Measurements from ENCODE around the gene C11orf21.
A peak's percentile ranks its signal among the peaks of the same experiment; 100 is the strongest.

C11orf21 gene

DNA sequence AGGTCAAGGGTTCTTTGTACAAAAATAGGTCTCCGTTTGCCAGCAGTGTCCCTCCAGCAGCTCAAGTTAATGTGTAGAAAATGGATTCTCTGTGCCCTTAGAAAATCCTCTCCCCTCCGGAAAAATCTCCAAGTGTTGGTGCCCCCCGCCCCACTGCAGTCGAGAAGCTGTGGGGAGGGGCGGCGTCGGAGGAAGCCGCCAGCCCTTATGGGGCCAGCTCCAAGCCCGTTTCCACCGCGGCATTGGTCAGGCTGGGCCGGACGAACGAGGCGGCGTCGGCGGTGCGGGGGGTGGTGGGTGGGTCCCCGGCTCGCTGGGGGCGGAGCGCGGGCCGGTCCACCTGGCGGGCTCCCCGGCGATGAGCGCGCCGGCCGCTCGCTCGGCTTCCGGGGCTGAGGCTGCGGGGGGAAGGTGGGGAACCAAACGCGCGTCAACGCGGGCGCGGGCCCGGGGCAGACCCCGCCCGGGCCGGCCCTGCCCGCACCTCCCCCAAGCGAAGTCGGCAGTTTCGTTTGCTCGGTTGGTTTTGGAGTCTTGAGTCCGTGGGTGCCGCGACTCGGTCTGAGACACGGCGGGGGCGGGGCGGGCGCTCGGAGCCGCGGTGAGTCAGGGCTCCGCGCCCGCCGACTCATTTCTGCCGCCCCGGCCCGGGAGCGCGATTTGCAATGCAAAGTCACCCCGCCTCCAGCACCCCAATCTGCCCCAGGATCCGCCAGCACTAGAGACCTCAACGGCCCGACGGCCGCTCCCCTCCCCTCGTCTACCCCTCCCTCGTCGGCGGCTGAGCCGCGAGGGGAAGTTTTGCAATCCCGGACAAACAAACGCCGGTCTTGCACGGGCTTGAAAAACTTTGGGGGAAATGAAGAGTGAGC lies 32.8 kb downstream of the C11orf21 start:
- H3K27ac Mint-ChIP-seq (ENCODE audit: low read depth) = no peak overlapping the region

DNA sequence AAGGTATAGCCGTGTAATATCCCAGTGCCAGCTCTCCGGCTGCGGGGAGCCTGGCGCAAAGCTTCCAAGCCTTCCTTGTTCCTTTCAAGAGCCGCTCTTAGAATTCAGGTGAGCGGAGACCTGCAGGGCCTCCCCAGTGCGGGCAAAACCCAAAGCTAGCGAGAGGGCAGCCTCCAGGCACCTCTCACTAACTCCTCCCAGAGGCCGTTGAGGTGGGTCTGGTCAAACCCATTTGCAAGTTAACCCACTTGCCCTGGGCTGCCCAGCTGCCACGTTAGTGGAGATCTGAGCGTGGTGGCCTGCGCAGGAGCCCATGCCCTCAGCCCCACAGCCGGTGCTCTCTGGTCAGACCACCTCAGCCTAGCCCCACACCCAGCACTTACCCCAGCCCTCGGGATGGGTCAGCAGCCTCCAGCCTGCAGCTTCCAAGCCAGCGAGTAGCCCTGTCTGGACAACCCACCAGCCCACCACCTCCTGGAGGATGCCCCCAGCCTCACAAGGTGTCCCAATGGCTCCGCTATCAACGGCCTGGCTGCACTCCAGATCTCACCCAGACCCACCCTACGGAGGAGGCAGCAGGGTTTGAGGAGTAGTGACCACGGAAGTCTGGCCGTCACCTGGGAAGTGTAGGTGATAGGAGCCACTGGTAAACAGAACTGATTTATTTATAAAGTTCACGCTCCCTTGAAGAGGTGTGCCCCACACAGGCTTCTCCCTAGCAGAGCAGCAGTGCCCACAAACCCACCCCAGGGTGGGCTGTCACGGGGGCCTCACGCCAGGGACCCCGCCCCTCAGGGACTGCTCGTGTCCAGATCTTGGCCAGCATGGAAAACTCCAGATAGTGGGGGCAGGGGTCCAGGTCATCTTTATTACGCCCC lies 33.6 kb downstream of the C11orf21 start:
- Mint-ChIP-seq H3K27ac (ENCODE audit: low read depth) (no peak overlapping the region), H3K27me3 (peaks cover 20% of the 10 kb centered on the region), H3K9me3 (no peaks in the 10 kb centered on the region), H3K36me3 (ENCODE audit: insufficient read depth) (peaks cover 4% of the 10 kb centered on the region), H3K4me3 (peak overlapping the region; percentile 67), H3K4me1 (peaks cover 25% of the 10 kb centered on the region)
- no peak for ATAC-seq (replicated peaks; ENCODE audit: extremely low read depth, poor library complexity, severe bottlenecking)
- no peak for DNase-seq (ENCODE audit: low spot score in 2 of 2)

More for the DNA sequence above, 32.8 kb downstream of the C11orf21 start:
- H3K9me3 Mint-ChIP-seq = no peaks in the 10 kb centered on the region
- peaks cover 28% of the 10 kb centered on the region for H3K27me3 Mint-ChIP-seq
- H3K36me3 Mint-ChIP-seq (ENCODE audit: insufficient read depth) = peaks cover 4% of the 10 kb centered on the region
- peak overlapping the region; percentile 67 for H3K4me3 Mint-ChIP-seq
- DNase-seq (ENCODE audit: low spot score in 2 of 2) (no peak), ATAC-seq (replicated peaks; ENCODE audit: extremely low read depth, poor library complexity, severe bottlenecking) (peak; percentile 29)
- H3K4me1 Mint-ChIP-seq = peaks cover 25% of the 10 kb centered on the region

DNA sequence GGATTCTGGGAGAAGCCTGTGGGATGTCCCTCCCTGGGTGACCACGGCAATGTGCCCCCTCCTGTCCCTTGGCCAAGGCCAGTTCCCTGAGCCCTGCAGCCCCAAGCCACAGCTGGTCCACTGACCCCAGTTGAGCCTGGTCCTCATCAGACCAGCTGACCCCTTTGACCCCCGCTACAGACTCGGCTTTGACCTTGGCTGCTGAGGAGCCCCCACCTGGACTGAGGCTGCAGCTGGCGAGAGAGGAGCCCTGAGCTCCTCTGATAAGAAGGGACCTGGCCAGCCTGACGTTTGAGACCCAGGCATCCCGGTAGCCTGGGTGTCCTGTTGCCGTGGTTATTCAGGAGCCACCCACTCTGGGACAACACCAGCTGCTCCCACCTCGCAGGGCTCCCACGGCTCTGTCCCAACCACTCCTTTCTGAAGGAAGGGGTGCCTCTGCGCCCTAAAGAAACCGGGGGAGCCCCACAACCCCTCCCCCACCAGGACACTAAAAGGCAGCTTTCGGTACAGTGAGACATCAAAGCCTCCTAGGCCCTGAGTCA lies 34.3 kb downstream of the C11orf21 start:
- H3K27me3 Mint-ChIP-seq = peaks cover 13% of the 10 kb centered on the region
- H3K27ac Mint-ChIP-seq (ENCODE audit: low read depth) = no peak overlapping the region
- no peaks in the 10 kb centered on the region for H3K9me3 Mint-ChIP-seq
- H3K36me3 Mint-ChIP-seq (ENCODE audit: insufficient read depth) = peaks cover 4% of the 10 kb centered on the region
- peak overlapping the region; percentile 67 for H3K4me3 Mint-ChIP-seq
- H3K4me1 Mint-ChIP-seq = peaks cover 25% of the 10 kb centered on the region
- ATAC-seq (replicated peaks; ENCODE audit: extremely low read depth, poor library complexity, severe bottlenecking) = no peak
- DNase-seq (ENCODE audit: low spot score in 2 of 2) = no peak

- peak overlapping the region; percentile 60 for H3K4me3 Mint-ChIP-seq
- H3K9me3 Mint-ChIP-seq = no peaks in the 10 kb centered on the region
- peaks cover 7% of the 10 kb centered on the region for H3K27me3 Mint-ChIP-seq
- peaks cover 4% of the 10 kb centered on the region for H3K36me3 Mint-ChIP-seq (ENCODE audit: insufficient read depth)
- DNase-seq (ENCODE audit: low spot score in 2 of 2) (no peak), ATAC-seq (replicated peaks; ENCODE audit: extremely low read depth, poor library complexity, severe bottlenecking) (no peak)
- H3K4me1 Mint-ChIP-seq = peaks cover 25% of the 10 kb centered on the region
- H3K27ac Mint-ChIP-seq (ENCODE audit: low read depth) = peak overlapping the region; percentile 33
These were observed 35.0 kb downstream of the C11orf21 start for GRCh38 chr11:2266586-2267305.

GRCh38 chr11:2265854-2266585 lies 35.7 kb downstream of the C11orf21 start:
- peak overlapping the region; percentile 33 for H3K27ac Mint-ChIP-seq (ENCODE audit: low read depth)
- H3K36me3 Mint-ChIP-seq (ENCODE audit: insufficient read depth) = peaks cover 4% of the 10 kb centered on the region
- no peaks in the 10 kb centered on the region for H3K9me3 Mint-ChIP-seq
- H3K27me3 Mint-ChIP-seq = no peaks in the 10 kb centered on the region
- H3K4me1 Mint-ChIP-seq = peaks cover 25% of the 10 kb centered on the region
- DNase-seq (ENCODE audit: low spot score in 2 of 2) (no peak), ATAC-seq (replicated peaks; ENCODE audit: extremely low read depth, poor library complexity, severe bottlenecking) (no peak)
- peak overlapping the region; percentile 60 for H3K4me3 Mint-ChIP-seq

DNA sequence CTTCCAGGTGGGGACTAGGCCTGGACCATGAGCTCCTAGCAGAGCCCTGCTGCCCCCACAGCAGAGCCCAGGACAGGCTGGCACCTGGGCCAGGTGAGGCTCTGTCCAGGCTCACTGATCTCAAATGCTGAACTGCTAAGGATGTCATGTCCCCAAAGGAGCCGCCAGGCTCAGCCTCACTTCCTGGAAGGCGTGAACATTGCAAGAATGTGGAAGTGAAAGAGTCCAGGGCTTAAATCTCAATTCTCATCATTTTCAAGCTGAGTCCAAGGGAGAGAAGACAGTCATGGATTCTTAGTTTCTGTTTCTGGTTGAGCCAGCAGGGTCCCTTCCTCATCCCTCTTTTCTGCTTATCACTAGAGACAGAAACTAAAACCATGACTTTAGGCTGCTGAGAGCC lies 36.3 kb downstream of the C11orf21 start:
- peaks cover 25% of the 10 kb centered on the region for H3K4me1 Mint-ChIP-seq
- no peaks in the 10 kb centered on the region for H3K27me3 Mint-ChIP-seq
- ATAC-seq (replicated peaks; ENCODE audit: extremely low read depth, poor library complexity, severe bottlenecking) (no peak), DNase-seq (ENCODE audit: low spot score in 2 of 2) (no peak)
- peak overlapping the region; percentile 33 for H3K27ac Mint-ChIP-seq (ENCODE audit: low read depth)
- H3K36me3 Mint-ChIP-seq (ENCODE audit: insufficient read depth) = peaks cover 3% of the 10 kb centered on the region
- H3K9me3 Mint-ChIP-seq = no peaks in the 10 kb centered on the region
- peak overlapping the region; percentile 60 for H3K4me3 Mint-ChIP-seq

- H3K27ac Mint-ChIP-seq (ENCODE audit: low read depth) = no peak overlapping the region
- ATAC-seq (replicated peaks; ENCODE audit: extremely low read depth, poor library complexity, severe bottlenecking) (no peak), DNase-seq (ENCODE audit: low spot score in 2 of 2) (no peak)
- no peak overlapping the region for H3K4me3 Mint-ChIP-seq
- no peaks in the 10 kb centered on the region for H3K27me3 Mint-ChIP-seq
- peaks cover 3% of the 10 kb centered on the region for H3K36me3 Mint-ChIP-seq (ENCODE audit: insufficient read depth)
- peaks cover 25% of the 10 kb centered on the region for H3K4me1 Mint-ChIP-seq
- no peaks in the 10 kb centered on the region for H3K9me3 Mint-ChIP-seq
These were observed 37.2 kb downstream of the C11orf21 start for GRCh38 chr11:2264366-2265053.

GRCh38 chr11:2263724-2264360 lies 37.9 kb downstream of the C11orf21 start:
- H3K9me3 Mint-ChIP-seq = no peaks in the 10 kb centered on the region
- H3K4me3 Mint-ChIP-seq = no peak overlapping the region
- H3K4me1 Mint-ChIP-seq = peaks cover 25% of the 10 kb centered on the region
- no peak overlapping the region for H3K27ac Mint-ChIP-seq (ENCODE audit: low read depth)
- ATAC-seq (replicated peaks; ENCODE audit: extremely low read depth, poor library complexity, severe bottlenecking) (no peak), DNase-seq (ENCODE audit: low spot score in 2 of 2) (no peak)
- no peaks in the 10 kb centered on the region for H3K36me3 Mint-ChIP-seq (ENCODE audit: insufficient read depth)
- H3K27me3 Mint-ChIP-seq = no peaks in the 10 kb centered on the region

GRCh38 chr11:2263071-2263565 lies 38.6 kb downstream of the C11orf21 start:
- no peak for DNase-seq (ENCODE audit: low spot score in 2 of 2)
- no peaks in the 10 kb centered on the region for H3K9me3 Mint-ChIP-seq
- H3K4me1 Mint-ChIP-seq = peaks cover 23% of the 10 kb centered on the region
- ATAC-seq (replicated peaks; ENCODE audit: extremely low read depth, poor library complexity, severe bottlenecking) = no peak
- no peak overlapping the region for H3K4me3 Mint-ChIP-seq
- no peaks in the 10 kb centered on the region for H3K27me3 Mint-ChIP-seq
- H3K36me3 Mint-ChIP-seq (ENCODE audit: insufficient read depth) = no peaks in the 10 kb centered on the region
- H3K27ac Mint-ChIP-seq (ENCODE audit: low read depth) = no peak overlapping the region

GRCh38 chr11:2262301-2263070 lies 39.2 kb downstream of the C11orf21 start:
- ATAC-seq (replicated peaks; ENCODE audit: extremely low read depth, poor library complexity, severe bottlenecking) (no peak), DNase-seq (ENCODE audit: low spot score in 2 of 2) (no peak)
- Mint-ChIP-seq H3K27me3 (no peaks in the 10 kb centered on the region), H3K27ac (ENCODE audit: low read depth) (no peak overlapping the region), H3K4me1 (peaks cover 21% of the 10 kb centered on the region), H3K4me3 (no peak overlapping the region), H3K9me3 (no peaks in the 10 kb centered on the region), H3K36me3 (ENCODE audit: insufficient read depth) (no peaks in the 10 kb centered on the region)

Data from central memory CD8-positive, alpha-beta T cell (primary cell).